Bronchial epithelial cell (primary cell): ENCODE measurements around the gene FER. TPM values are rescaled to one million over a fixed set of nuclear protein-coding genes. Genes with fewer than 3 reads are reported as not detected.
A peak's percentile ranks its signal among the peaks of the same experiment; 100 is the strongest.
"Not testable (repeated sequence)": the region's sequence is repeated elsewhere in the genome, so short reads cannot be mapped to it uniquely, and the experiment has no call there.

Source experiments
- DNase-seq: peaks from one replicate; pipeline ENCODE4 v3.0.0-alpha.2; 2010; ENCODE audit warnings: low read depth
- FAIRE-seq: peaks from 2 replicates; lab custom pipeline; 2011; peaks lifted over from hg19 to GRCh38; lab: Jason Lieb, UNC
- H3K27me3 ChIP-seq: 2 replicates; pipeline ENCODE4 v1.5.1; 2011; ENCODE audit warnings: low read length; ENCODE audit not compliant: control insufficient read depth, insufficient read depth
- H3K36me3 ChIP-seq: 2 replicates; pipeline ENCODE4 v1.5.1; 2011; ENCODE audit warnings: low read length; ENCODE audit not compliant: control insufficient read depth, insufficient read depth
- H3K4me3 ChIP-seq: 2 replicates; pipeline ENCODE4 v1.5.1; 2011; ENCODE audit warnings: mild to moderate bottlenecking, low read depth, low read length, control low read depth
- CTCF ChIP-seq: IDR thresholded peaks from 2 replicates; pipeline ENCODE4 v1.5.1; 2011; ENCODE audit warnings: mild to moderate bottlenecking, moderate library complexity, low read length, control low read depth, inconsistent platforms; ENCODE audit not compliant: insufficient read depth, severe bottlenecking
- total RNA-seq: library from RNA; depleted of rRNA; stranded (reverse); fragments of >200 nt; gene quantifications from 2 replicates; pipeline ENCODE4 v1.2.1, GENCODE V29; 2014

FER gene
- total RNA-seq, 1 donor from 2014 or later, result 23.7 TPM

DNA sequence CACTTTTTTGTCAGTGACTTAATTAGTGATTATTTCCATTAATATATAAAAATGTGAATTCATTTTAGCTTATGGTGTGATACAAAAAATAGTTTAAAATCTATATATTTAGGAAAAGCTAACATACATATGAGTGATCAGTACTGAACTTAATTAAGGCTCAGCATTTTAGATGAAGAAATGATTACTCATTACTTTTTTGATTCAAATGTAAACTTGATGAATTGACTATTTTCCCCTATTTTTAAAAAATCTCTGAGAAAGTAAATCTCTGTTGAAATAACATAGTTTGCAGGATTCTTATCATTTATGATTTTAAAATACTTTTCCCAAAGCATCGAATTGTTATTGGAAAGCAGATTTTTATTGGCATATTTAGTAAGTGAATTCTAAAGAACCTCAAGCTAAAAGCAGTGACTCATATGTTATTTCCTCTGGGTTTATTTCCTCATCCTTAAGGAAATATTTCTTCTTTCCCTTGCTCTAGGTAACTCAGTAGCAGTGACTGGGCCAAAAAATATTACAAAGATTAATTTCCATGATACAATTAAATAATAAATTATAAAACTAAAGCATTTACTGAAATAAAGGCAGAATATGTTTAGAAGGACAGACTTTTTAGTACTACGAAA, 290.6 kb downstream of the FER start:
- DNase-seq (peak; percentile 75), FAIRE-seq (no peak)
- Histone ChIP-seq H3K36me3 (no peaks in the 10 kb centered on the region), H3K27me3 (no peaks in the 10 kb centered on the region), H3K4me3 (no peak overlapping the region)
- no peak for TF ChIP-seq CTCF

DNA sequence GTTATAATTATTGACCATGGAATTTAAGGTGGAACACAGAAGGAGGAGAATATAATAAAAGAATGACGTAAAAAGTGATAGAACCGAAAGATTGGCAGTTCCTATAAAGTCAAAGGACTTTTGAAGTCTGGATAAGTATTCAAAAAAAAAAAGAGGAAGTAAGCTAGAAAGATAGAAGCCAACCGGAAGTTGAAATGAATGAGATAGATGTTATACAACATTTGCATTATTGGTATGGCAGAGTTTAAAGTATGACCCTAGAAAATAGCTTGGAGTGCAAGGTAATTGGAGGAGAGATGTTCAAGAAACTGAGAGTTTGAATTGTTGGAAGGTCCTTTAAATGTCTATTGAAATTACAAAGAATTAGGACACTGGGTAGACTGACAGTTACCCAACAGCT, 293.6 kb downstream of the FER start:
- FAIRE-seq (no peak), DNase-seq (no peak)
- Histone ChIP-seq H3K36me3 (peaks cover 1% of the 10 kb centered on the region), H3K27me3 (no peaks in the 10 kb centered on the region), H3K4me3 (no peak overlapping the region)
- TF ChIP-seq CTCF, result no peak

- Histone ChIP-seq H3K27me3 (no peaks in the 10 kb centered on the region), H3K4me3 (no peak overlapping the region), H3K36me3 (peaks cover 1% of the 10 kb centered on the region)
- no peak for TF ChIP-seq CTCF
- DNase-seq (no peak), FAIRE-seq (no peak)
Observed at GRCh38 chr5:109045710-109046109, 298.0 kb downstream of the FER start.

DNA sequence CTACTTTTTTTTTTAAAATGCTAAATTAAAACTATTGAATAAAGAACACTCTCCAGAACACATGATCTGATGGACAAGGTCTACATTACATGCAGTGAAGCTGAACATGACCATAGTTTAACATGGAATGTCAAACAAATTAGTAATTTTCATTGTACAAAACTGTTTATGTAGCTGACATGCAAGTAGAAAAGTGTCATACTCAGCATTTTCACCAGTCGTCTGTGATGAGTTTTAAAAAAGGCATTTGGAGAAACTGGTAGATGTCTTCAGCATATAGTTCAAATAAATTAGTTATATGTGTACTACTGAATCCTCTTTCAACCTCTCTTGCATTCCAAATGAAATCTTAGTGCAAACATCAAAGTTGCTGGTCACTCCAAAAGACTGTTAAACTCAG, 301.9 kb downstream of the FER start:
- no peak for DNase-seq
- TF ChIP-seq CTCF, result no peak

GRCh38 chr5:109050321-109050720, 302.6 kb downstream of the FER start:
- not testable (repeated sequence) for FAIRE-seq, H3K4me3 ChIP-seq, H3K27me3 ChIP-seq, DNase-seq, H3K36me3 ChIP-seq

More for the DNA sequence above, 301.9 kb downstream of the FER start:
- H3K36me3 ChIP-seq, result peaks cover 1% of the 10 kb centered on the region
- no peaks in the 10 kb centered on the region for H3K27me3 ChIP-seq
- FAIRE-seq, result no peak
- no peak overlapping the region for H3K4me3 ChIP-seq

GRCh38 chr5:109052216-109052615, 304.5 kb downstream of the FER start:
- not testable (repeated sequence) for DNase-seq, H3K27me3 ChIP-seq, H3K36me3 ChIP-seq, H3K4me3 ChIP-seq
- FAIRE-seq, result peak; percentile 87

DNA sequence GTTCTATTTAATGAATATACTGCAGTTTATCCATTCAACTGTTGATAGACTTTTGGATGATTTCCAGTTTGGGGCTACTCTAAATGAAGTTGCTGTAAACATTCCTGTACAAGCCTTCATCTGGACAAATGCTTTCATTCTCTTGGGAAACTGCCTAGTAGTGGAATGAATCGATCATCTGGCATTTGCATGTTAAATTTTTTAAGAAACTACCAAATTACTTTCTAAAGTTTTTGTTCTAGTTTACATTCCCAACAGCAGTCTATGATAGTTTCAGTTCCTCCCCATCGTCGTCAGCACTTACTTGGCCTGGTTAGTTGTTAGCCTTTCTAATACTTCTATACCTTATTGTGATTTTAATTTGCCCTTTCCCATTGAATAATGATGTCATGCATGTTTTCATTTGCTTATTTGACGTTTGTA, 306.3 kb downstream of the FER start:
- FAIRE-seq, result no peak
- H3K36me3 ChIP-seq, result no peaks in the 10 kb centered on the region
- TF ChIP-seq CTCF, result no peak
- no peak for DNase-seq
- no peak overlapping the region for H3K4me3 ChIP-seq
- no peaks in the 10 kb centered on the region for H3K27me3 ChIP-seq
